Liver (tissue), 3 donors: ENCODE measurements around the gene PGC.

Experiments used
- CTCF ChIP-seq: fragments of 150-350 bp; IDR thresholded peaks from 2 replicates; pipeline ENCODE4 v1.5.1; 2017; ENCODE audit warnings: improper control_type of control experiment, low read depth, low read length; ENCODE audit not compliant: missing input control
- EGR1 ChIP-seq, 2 donors: IDR thresholded peaks; 2 replicates each; pipeline ENCODE4 v1.6.1; 2016 to 2018; ENCODE audit warnings: antibody characterized with exemption in 2 of 2, low read depth in 2 of 2
- FOXA1 ChIP-seq: IDR thresholded peaks from 2 replicates; pipeline ENCODE4 v1.6.1; 2016; ENCODE audit warnings: antibody characterized with exemption
- FOXA2 ChIP-seq: IDR thresholded peaks from 2 replicates; pipeline ENCODE4 v1.6.1; 2016; ENCODE audit warnings: antibody characterized with exemption
- GABPA ChIP-seq, 2 donors: IDR thresholded peaks in 1 of 2; conservative IDR thresholded peaks in 1 of 2; 2 replicates each; pipeline ENCODE4 v1.6.1; 2016; ENCODE audit warnings: antibody characterized with exemption in 2 of 2, mild to moderate bottlenecking in 1 of 2, moderate library complexity in 1 of 2
- JUND ChIP-seq, 2 donors: IDR thresholded peaks; 2 replicates each; pipeline ENCODE4 v1.6.1; 2016; ENCODE audit warnings: antibody characterized with exemption in 2 of 2
- NR2F2 ChIP-seq: IDR thresholded peaks from 2 replicates; pipeline ENCODE4 v1.6.1; 2016; ENCODE audit warnings: antibody characterized with exemption
- RAD21 ChIP-seq, 2 donors: IDR thresholded peaks; 2 replicates each; pipeline ENCODE4 v1.6.1; 2016; ENCODE audit warnings: antibody characterized with exemption in 2 of 2, mild to moderate bottlenecking in 2 of 2
- REST ChIP-seq: IDR thresholded peaks from 2 replicates; pipeline ENCODE4 v1.6.1; 2016; ENCODE audit warnings: antibody characterized with exemption, mild to moderate bottlenecking
- RXRA ChIP-seq, 2 donors: IDR thresholded peaks; 2 replicates each; pipeline ENCODE4 v1.6.1; 2017 to 2018; ENCODE audit warnings: antibody characterized with exemption in 2 of 2, mild to moderate bottlenecking in 1 of 2
- SP1 ChIP-seq: IDR thresholded peaks from 2 replicates; pipeline ENCODE4 v1.6.1; 2018; ENCODE audit warnings: antibody characterized with exemption, mild to moderate bottlenecking
- TAF1 ChIP-seq: conservative IDR thresholded peaks from 2 replicates; pipeline ENCODE4 v1.6.1; 2016; ENCODE audit warnings: antibody characterized with exemption, mild to moderate bottlenecking
- YY1 ChIP-seq: IDR thresholded peaks from 2 replicates; pipeline ENCODE4 v1.6.1; 2016; ENCODE audit warnings: antibody characterized with exemption, mild to moderate bottlenecking
- donor health status: healthy.
- donor health status: healthy.

- TF ChIP-seq CTCF (no peak), GABPA (IDR thresholded peaks at IDR 0.05 in 1 of 2, conservative IDR thresholded peaks at IDR 0.05 in 1 of 2) (no peak), REST (no peak), TAF1 (no peak), SP1 (no peak), EGR1 (IDR thresholded peaks at IDR 0.05; ENCODE audit: low read depth in 2 of 2) (no peak), FOXA1 (no peak), YY1 (no peak), FOXA2 (no peak), NR2F2 (no peak), JUND (IDR thresholded peaks at IDR 0.05) (no peak), RAD21 (IDR thresholded peaks at IDR 0.05) (no peak), RXRA (IDR thresholded peaks at IDR 0.05) (no peak)
These were observed 58.8 kb downstream of the PGC start for GRCh38 chr6:41688256-41688965.
